HepG2 (cell line): ENCODE results near the gene GJA9. TPM values are rescaled to one million over a fixed set of nuclear protein-coding genes. Genes with fewer than 3 reads are reported as not detected.

ENCODE experiments used
- ATF2 ChIP-seq: sonication (generic); formaldehyde crosslinking; IDR thresholded peaks from 2 replicates; pipeline ENCODE4 v1.4.0; 2020; ENCODE audit warnings: missing genetic modification reagents
- CBX1 ChIP-seq: IDR thresholded peaks from one replicate; pipeline ENCODE4 v1.6.1; 2016; ENCODE audit warnings: antibody characterized with exemption, low read depth
- MAFF ChIP-seq: IDR thresholded peaks from 2 replicates; pipeline ENCODE4 v1.6.1; 2011; ENCODE audit warnings: low read depth, low read length, improper control_type of control experiment
- NFE2L1 ChIP-seq: sonication (generic); formaldehyde crosslinking; IDR thresholded peaks from 2 replicates; pipeline ENCODE4 v1.4.0; 2020; ENCODE audit warnings: missing genetic modification reagents, mild to moderate bottlenecking, borderline replicate concordance
- PLRG1 ChIP-seq: fragments of 450-650 bp; conservative IDR thresholded peaks from 2 replicates; pipeline ENCODE4 v1.6.1; 2016
- RBM39 ChIP-seq: fragments of 200-400 bp; formaldehyde crosslinking; IDR thresholded peaks from one replicate; pipeline ENCODE4 v1.6.1; 2018; ENCODE audit warnings: antibody characterized with exemption, mild to moderate bottlenecking, low read depth, low read length; ENCODE audit not compliant: poor library complexity, severe bottlenecking
- SMYD3 ChIP-seq: sonication (generic); formaldehyde crosslinking; IDR thresholded peaks from 2 replicates; pipeline ENCODE4 v1.8.1; 2023; ENCODE audit warnings: mild to moderate bottlenecking, missing genetic modification reagents
- SRY ChIP-seq: sonication (generic); formaldehyde crosslinking; IDR thresholded peaks from 2 replicates; pipeline ENCODE4 v1.8.0; 2022; ENCODE audit warnings: mild to moderate bottlenecking, missing genetic modification reagents
- ZMAT3 ChIP-seq: sonication (generic); formaldehyde crosslinking; conservative IDR thresholded peaks from 2 replicates; pipeline ENCODE4 v1.7.0; 2021; ENCODE audit warnings: missing genetic modification reagents
- ZNF317 ChIP-seq: sonication (generic); formaldehyde crosslinking; IDR thresholded peaks from 2 replicates; pipeline ENCODE4 v1.5.0; 2020; ENCODE audit warnings: mild to moderate bottlenecking, missing genetic modification reagents
- ZNF605 ChIP-seq: sonication (generic); formaldehyde crosslinking; IDR thresholded peaks from 2 replicates; pipeline ENCODE4 v1.8.0; 2022; ENCODE audit warnings: mild to moderate bottlenecking, missing genetic modification reagents
- ZNF747 ChIP-seq: sonication (generic); formaldehyde crosslinking; IDR thresholded peaks from 2 replicates; pipeline ENCODE4 v1.8.1; 2023; ENCODE audit warnings: missing genetic modification reagents, mild to moderate bottlenecking, borderline replicate concordance
- ZNF790 ChIP-seq: sonication (generic); formaldehyde crosslinking; IDR thresholded peaks from 2 replicates; pipeline ENCODE4 v1.8.0; 2022; ENCODE audit warnings: missing genetic modification reagents, mild to moderate bottlenecking, borderline replicate concordance
- ZNF883 ChIP-seq: sonication (generic); formaldehyde crosslinking; IDR thresholded peaks from 2 replicates; pipeline ENCODE4 v1.5.1; 2020; ENCODE audit warnings: mild to moderate bottlenecking, missing genetic modification reagents; ENCODE audit errors: not compliant biosample characterization
- polyA plus RNA-seq, 8 experiments: library from polyadenylated mRNA; depleted of rRNA in 3 of 8; stranded (reverse) in 7 of 8; unstranded in 1 of 8; fragments of >200 nt; fragmentation: Illumina TruSeq in 4 of 8; extraction: Trizol in 4 of 8; gene quantifications; 2 replicates each; pipeline versions ENCODE4 v1.2.1 to v1.2.3, GENCODE V29; 2011 to 2016; ENCODE audit warnings: low read depth in 4 of 8, missing spikeins in 1 of 8, mixed read lengths in 1 of 8; ENCODE audit not compliant: insufficient read depth in 1 of 8
- total RNA-seq, 5 experiments: library from RNA; depleted of rRNA; stranded (reverse); fragments of >200 nt; fragmentation: Illumina TruSeq; extraction: Trizol; gene quantifications; 2 replicates each; pipeline ENCODE4 v1.2.3, GENCODE V29; 2016; ENCODE audit warnings: low read depth in 1 of 5
- TF ChIP-seq, protein P1 (sequence below): sonication (generic); formaldehyde crosslinking; IDR thresholded peaks from 2 replicates; pipeline ENCODE4 v1.8.0; 2023; ENCODE audit warnings: mild to moderate bottlenecking, missing genetic modification reagents
- TF ChIP-seq, protein P2 (sequence below): sonication (generic); formaldehyde crosslinking; IDR thresholded peaks from 2 replicates; pipeline ENCODE4 v1.9.0; 2021; ENCODE audit warnings: missing genetic modification reagents, borderline replicate concordance
- TF ChIP-seq, protein P3 (sequence below): sonication (generic); formaldehyde crosslinking; IDR thresholded peaks from 2 replicates; pipeline ENCODE4 v1.4.0; 2020; ENCODE audit warnings: missing genetic modification reagents

GJA9 gene
- total and polyA plus RNA-seq, 2 of the 13 experiments (the other 11 are each of a cell fraction or from before 2014, with no cell fraction given), result 0.08 to 0.13 TPM

- TF ChIP-seq, protein P1, sequence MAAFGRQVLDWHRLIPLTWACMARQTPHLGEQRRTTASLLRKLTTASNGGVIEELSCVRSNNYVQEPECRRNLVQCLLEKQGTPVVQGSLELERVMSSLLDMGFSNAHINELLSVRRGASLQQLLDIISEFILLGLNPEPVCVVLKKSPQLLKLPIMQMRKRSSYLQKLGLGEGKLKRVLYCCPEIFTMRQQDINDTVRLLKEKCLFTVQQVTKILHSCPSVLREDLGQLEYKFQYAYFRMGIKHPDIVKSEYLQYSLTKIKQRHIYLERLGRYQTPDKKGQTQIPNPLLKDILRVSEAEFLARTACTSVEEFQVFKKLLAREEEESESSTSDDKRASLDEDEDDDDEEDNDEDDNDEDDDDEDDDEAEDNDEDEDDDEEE, result 0 out of 2 replicates have a peak, but pooled peaks have one; percentile 64
- no peak for TF ChIP-seq ZNF747 (CRISPR knock-in tag)
- TF ChIP-seq ATF2 (CRISPR knock-in tag), result 0 out of 2 replicates have a peak, but pooled peaks have one; percentile 4
- no peak for TF ChIP-seq PLRG1
- no peak for TF ChIP-seq CBX1
- TF ChIP-seq ZNF790, result peak; percentile 43; the same call in 1 of the 2 replicates
- TF ChIP-seq, protein P2, sequence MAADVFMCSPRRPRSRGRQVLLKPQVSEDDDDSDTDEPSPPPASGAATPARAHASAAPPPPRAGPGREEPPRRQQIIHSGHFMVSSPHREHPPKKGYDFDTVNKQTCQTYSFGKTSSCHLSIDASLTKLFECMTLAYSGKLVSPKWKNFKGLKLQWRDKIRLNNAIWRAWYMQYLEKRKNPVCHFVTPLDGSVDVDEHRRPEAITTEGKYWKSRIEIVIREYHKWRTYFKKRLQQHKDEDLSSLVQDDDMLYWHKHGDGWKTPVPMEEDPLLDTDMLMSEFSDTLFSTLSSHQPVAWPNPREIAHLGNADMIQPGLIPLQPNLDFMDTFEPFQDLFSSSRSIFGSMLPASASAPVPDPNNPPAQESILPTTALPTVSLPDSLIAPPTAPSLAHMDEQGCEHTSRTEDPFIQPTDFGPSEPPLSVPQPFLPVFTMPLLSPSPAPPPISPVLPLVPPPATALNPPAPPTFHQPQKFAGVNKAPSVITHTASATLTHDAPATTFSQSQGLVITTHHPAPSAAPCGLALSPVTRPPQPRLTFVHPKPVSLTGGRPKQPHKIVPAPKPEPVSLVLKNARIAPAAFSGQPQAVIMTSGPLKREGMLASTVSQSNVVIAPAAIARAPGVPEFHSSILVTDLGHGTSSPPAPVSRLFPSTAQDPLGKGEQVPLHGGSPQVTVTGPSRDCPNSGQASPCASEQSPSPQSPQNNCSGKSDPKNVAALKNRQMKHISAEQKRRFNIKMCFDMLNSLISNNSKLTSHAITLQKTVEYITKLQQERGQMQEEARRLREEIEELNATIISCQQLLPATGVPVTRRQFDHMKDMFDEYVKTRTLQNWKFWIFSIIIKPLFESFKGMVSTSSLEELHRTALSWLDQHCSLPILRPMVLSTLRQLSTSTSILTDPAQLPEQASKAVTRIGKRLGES (CRISPR knock-in tag), result 0 out of 2 replicates have a peak, but pooled peaks have one; percentile 24
- 0 out of 2 replicates have a peak, but pooled peaks have one; percentile 46 for TF ChIP-seq NFE2L1 (CRISPR knock-in tag)
- 0 out of 2 replicates have a peak, but pooled peaks have one; percentile 6 for TF ChIP-seq ZNF317 (CRISPR knock-in tag)
- no peak for TF ChIP-seq MAFF
- no peak for TF ChIP-seq ZNF883 (CRISPR knock-in tag)
- TF ChIP-seq, protein P3, sequence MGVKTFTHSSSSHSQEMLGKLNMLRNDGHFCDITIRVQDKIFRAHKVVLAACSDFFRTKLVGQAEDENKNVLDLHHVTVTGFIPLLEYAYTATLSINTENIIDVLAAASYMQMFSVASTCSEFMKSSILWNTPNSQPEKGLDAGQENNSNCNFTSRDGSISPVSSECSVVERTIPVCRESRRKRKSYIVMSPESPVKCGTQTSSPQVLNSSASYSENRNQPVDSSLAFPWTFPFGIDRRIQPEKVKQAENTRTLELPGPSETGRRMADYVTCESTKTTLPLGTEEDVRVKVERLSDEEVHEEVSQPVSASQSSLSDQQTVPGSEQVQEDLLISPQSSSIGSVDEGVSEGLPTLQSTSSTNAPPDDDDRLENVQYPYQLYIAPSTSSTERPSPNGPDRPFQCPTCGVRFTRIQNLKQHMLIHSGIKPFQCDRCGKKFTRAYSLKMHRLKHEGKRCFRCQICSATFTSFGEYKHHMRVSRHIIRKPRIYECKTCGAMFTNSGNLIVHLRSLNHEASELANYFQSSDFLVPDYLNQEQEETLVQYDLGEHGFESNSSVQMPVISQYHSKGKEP (CRISPR knock-in tag), result no peak
- 0 out of 2 replicates have a peak, but pooled peaks have one; percentile 16 for TF ChIP-seq SRY (CRISPR knock-in tag)
- no peak for TF ChIP-seq RBM39
- TF ChIP-seq ZNF605 (CRISPR knock-in tag), result no peak
- TF ChIP-seq SMYD3, result 0 out of 2 replicates have a peak, but pooled peaks have one; percentile 17
- no peak for TF ChIP-seq ZMAT3 (CRISPR knock-in tag)
Observed at GRCh38 chr1:38872401-38873026, 8.9 kb downstream of the GJA9 start (continued).
